Right forelimb (tissue), 1 donor: ENCODE data around the gene COL4A3.

Experiments used
- DNase-seq: peaks from one replicate; pipeline ENCODE4 v3.0.0-alpha.2; 2018

Gene COL4A3

GRCh38 chr2:227296671-227297405 lies 132.4 kb downstream of the COL4A3 start:
- no peak for DNase-seq

- no peak for DNase-seq
Observed at GRCh38 chr2:227301523-227301922, 137.1 kb downstream of the COL4A3 start.

DNA sequence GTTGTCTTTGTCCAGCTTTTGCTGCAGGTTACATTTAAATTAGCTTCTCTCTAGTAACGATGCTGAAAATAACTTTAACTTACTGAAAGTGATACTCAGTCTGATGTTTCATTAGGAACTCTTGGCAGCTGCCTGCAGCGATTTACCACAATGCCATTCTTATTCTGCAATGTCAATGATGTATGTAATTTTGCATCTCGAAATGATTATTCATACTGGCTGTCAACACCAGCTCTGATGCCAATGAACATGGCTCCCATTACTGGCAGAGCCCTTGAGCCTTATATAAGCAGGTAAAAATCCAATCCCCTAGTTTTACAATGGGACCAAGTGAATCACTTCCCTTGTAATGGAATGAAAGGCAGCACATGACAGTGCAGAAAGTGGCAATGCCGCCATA lies 144.4 kb downstream of the COL4A3 start:
- DNase-seq = no peak

GRCh38 chr2:227310756-227311110 lies 146.3 kb downstream of the COL4A3 start:
- DNase-seq = no peak

DNA sequence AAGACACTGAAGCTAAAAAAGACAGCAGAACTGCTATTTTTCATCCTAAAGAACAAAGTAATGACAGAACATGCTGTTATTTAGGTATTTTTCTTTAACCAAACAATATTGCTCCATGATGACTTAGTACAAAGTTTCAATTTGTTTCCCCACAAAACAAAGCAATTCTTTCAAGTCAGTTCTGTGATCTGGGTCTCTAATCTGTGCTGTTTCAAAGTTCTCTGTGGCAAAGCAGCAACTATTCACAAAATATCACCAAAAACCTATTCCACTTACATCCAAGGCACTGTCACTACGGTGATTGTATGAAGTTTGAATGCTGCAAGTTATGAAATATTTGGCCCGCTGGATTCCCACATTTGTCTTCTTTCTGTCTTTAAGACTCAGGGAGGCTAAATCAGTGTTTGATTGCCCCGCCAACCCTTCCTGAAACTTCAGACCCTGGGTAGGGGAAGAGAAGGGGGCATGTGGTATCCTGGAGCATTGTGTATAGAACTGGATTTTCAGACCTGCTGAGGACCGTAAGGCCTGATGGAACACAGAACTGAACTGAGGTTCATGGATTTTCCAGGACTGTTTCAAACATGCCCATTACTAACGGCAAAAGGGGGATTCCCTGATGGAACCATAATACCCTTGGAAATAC lies 147.6 kb downstream of the COL4A3 start:
- no peak for DNase-seq

- no peak for DNase-seq
Observed at GRCh38 chr2:227312579-227312978, 148.2 kb downstream of the COL4A3 start.

DNA sequence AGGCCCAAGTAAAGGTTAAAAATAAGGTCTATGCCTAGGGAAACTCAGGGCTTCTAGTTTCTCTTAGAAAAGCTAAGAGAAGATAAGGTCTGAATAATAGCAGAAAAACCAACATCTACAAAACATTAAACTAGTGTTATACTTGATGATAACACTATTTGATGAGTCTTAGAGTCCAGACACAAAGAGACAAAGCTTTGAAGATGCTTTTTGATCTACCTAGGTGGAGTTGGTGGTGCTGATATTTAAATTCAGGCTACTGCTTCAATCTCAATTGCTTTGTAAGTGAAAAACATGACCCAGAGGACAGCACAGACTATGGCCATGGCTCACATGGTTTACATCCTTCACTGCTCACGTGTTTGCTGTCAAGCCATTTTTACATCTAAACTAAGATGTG lies 148.9 kb downstream of the COL4A3 start:
- no peak for DNase-seq

GRCh38 chr2:227317834-227318233 lies 153.4 kb downstream of the COL4A3 start:
- DNase-seq = no peak

DNA sequence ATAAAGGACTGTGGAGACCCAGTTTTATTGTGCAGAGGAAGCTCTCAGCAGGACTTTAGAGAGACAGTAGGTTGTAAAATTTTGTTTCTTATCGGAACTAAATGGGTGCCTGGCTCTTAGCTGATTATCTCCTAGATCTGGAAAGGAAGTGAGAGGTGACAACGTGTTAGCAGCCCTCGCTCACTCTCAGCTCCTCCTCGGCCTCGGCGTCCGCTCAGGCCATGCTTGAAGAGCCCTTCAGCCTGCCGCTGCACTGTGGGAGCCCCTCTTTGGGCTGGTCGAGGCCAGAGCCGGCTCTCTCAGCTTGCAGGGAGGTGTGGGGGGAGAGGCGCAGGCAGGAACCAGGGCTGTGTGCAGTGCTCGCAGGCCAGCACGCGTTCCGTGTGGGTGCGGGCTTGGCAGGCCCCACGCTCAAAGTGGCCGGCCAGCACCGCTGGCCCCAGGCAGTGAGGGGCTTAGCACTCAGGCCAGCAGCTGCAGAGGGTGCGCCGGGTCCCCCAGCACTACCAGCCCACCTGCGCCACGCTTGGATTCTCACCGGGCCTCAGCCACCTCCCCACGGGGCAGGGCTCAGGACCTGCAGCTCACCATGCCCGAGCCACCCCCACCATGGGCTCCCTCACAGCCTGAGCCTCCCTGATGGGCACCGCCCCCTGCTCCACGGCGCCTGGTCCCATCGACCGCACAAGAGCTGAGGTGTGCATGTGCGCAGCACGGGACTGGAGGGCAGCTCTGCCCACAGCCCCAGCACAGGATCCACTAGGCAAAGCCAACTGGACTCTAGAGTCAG lies 156.1 kb downstream of the COL4A3 start:
- DNase-seq = no peak

GRCh38 chr2:227322530-227323205 lies 158.2 kb downstream of the COL4A3 start:
- DNase-seq = no peak

- no peak for DNase-seq
Observed at GRCh38 chr2:227323818-227324217, 159.4 kb downstream of the COL4A3 start.

DNA sequence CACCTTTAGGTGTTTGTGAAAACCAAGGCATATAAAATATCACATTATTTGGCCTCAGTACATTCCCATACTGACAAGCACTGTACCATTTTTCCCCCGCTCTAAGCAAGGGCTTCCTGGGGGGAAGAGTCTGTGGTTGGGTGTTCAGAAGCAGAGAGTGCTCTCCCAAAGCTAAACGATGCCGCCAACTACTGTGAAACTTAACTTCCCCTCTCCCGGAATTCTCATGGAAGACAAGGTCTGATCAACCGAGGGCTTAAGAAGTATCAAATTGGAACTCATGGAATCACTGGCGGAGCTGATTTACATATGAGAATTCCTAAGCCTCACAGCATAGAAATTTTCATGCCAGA lies 160.2 kb downstream of the COL4A3 start:
- peak; percentile 51 for DNase-seq

GRCh38 chr2:227324995-227325838 lies 160.8 kb downstream of the COL4A3 start, which contains the start of gene MFF:
Gene MFF (plus strand): TSS chr2:227325251. CDS start chr2:227330666, 5,415 bp downstream.
- DNase-seq = peak; percentile 95

- DNase-seq = peak; percentile 65
Observed at GRCh38 chr2:227325839-227326195, 161.4 kb downstream of the COL4A3 start.

DNA sequence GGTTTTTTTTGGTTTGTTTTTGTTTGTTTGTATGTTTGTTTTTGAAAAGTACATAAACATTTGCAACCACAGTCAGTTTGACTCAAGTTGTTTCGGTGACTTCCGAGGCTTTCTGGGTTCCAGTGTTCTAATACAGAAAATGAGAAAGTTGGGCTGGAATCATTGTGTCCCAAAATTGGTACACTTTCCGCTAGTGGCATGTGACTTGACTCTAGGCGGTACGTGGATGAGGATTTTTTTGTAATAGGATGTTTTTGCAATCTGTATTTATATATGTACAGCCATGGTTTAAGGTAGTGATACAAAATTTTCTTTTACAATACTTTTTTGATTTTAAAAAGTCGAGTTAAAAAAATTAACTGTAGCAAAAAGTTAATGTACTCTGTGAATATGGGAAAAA lies 162.4 kb downstream of the COL4A3 start:
- DNase-seq = no peak

DNA sequence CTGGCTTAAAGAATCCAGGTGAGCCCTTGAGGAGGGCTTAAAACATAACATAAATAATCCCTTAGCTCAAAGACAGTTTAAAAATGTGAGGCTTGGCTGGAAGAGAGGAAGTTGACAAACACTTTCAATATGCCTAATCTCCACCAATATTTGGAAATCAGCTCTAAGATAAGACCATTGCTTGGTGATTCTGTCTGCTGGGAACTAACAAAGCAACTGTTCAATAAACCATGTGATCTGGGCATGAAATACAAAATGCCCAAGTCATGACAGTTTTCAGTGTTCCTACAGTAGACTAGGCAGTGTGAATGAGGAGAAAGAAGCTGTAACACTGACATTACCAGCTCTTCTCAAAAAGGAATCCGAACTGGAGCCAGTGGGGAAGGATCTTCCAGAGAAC lies 171.3 kb downstream of the COL4A3 start:
- DNase-seq = no peak

DNA sequence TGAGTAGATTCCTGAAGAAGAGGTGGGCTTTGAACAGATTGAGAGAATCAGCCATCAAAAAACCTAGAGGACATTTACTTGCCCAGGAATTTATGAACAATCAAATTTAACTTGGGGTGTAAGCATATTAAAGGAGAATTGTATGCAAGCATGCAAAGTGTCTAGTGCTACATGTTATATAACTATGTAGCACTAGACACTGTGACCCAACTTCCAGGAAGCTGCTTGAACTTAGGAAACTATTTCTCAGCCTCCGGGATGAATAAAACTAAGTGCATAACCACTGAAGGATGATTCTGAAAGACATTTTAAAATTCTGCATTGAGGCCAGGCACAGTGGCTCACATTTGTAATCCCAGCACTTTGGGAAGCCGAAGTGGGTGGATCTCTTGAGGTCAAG lies 173.0 kb downstream of the COL4A3 start:
- no peak for DNase-seq

DNA sequence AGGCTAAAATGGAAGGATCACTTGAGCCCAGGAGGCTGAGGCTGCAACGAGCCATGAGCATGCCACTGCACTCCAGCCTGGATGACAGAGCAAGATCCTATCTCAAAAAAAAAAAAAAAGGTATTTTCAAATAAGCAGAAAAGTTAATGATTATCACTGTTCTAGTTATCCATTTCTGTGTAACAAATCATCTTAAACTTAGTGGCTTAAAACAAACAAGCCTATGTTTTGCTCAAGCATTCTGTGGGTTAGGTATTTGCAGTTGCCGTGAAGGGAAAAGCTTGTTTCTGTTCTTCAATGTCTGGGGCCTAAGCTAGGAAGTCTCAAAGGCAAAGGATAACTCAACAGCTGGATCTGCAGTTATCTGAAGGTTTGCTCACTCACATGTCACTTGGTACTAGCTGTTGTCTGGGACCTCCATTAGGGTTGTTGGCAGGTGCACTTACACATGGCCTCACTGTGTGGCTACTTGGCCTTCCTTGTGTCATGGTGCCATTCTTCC lies 174.7 kb downstream of the COL4A3 start:
- no peak for DNase-seq

- no peak for DNase-seq
Observed at GRCh38 chr2:227340106-227340505, 175.7 kb downstream of the COL4A3 start.

DNA sequence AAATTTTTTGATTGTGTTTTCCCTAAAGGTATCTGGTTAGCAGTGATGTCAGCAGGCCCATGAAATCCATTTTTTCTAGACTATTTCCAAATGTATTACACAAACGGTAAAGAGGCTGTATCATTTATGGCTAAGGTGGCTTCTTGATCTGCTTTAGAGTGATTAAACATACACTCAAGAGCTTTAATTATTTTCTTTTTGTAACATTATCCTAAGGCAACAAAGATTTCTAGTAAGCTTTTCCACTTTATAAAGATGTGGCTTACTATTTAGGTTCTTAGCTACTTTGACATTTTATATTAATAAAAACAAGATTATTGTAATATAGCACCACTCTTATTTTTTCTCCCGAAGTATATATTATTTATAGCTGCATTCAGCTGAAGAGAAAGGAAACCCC lies 177.1 kb downstream of the COL4A3 start:
- DNase-seq = no peak

- no peak for DNase-seq
Observed at GRCh38 chr2:227344231-227344630, 179.8 kb downstream of the COL4A3 start.

DNA sequence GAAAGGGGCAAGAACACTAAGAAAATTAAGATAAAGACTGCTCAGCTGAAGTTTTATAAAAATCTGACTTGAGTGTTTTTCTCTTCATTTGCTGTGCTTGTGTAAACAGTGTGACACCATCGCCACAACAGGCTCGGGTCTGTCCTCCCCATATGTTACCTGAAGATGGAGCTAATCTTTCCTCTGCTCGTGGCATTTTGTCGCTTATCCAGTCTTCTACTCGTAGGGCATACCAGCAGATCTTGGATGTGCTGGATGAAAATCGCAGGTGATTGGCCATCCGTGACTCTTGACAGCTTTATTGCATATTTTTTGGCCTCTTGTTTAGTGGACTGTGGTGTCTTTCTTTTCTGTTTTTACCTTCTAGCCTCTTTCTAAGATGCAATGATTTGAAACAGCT lies 182.7 kb downstream of the COL4A3 start:
- no peak for DNase-seq
